Lower leg skin (tissue), 4 donors: ENCODE data around the gene RNF43. TPM values are rescaled to one million over a fixed set of nuclear protein-coding genes. Genes with fewer than 3 reads are reported as not detected.
"Not testable (repeated sequence)": the region's sequence is repeated elsewhere in the genome, so short reads cannot be mapped to it uniquely, and the experiment has no call there.

Experiments used
- DNase-seq, 2 donors: peaks; one replicate each; pipeline ENCODE4 v3.0.0-alpha.2; 2019; ENCODE audit warnings: low spot score in 2 of 2
- H3K4me3 ChIP-seq: fragments of 200-600 bp; sonication (generic); 2 replicates; pipeline ENCODE4 v1.5.1; 2017; ENCODE audit warnings: mild to moderate bottlenecking, low read depth; ENCODE audit not compliant: poor library complexity, severe bottlenecking
- CTCF ChIP-seq, 3 donors: fragments of 450-650 bp; IDR thresholded peaks; one replicate each; pipeline ENCODE4 v1.5.1; 2016; ENCODE audit warnings: antibody characterized with exemption in 3 of 3, mild to moderate bottlenecking in 3 of 3, moderate library complexity in 2 of 3
- POLR2A ChIP-seq, 2 donors: fragments of 450-650 bp; IDR thresholded peaks; one replicate each; pipeline ENCODE4 v1.6.1; 2016 to 2017; ENCODE audit warnings: antibody characterized with exemption in 2 of 2, mild to moderate bottlenecking in 1 of 2, moderate library complexity in 1 of 2
- WGBS, 2 donors: methylation state at CpG; one replicate each; pipeline ENCODE4 v1.1.5; 2018; 5-methylcytosine and 5-hydroxymethylcytosine counted together
- intact Hi-C: fragments of 100-400 bp; cut with DNase I; formaldehyde crosslinking; loops from one replicate; pipeline ENCODE4 v1.15.0; 2023; ENCODE audit warnings: low total_unique reads
- total RNA-seq, 4 donors: library from RNA; depleted of rRNA; stranded (reverse); fragments of >200 nt; gene quantifications; one replicate each; pipeline ENCODE4 v1.1.0, GENCODE V29; 2016

RNF43 gene
- total RNA-seq, 4 donors from 2014 or later: 11.0 to 20.0 (median 18.4) TPM

- H3K4me3 ChIP-seq: no peak overlapping the region
- intact Hi-C loops: no loop called here
- WGBS, 2 donors: 35 to 44% methylated on average over 3 of the region's 3 CpGs
- no peak for TF ChIP-seq CTCF (IDR thresholded peaks at IDR 0.05)
- no peak for TF ChIP-seq POLR2A (IDR thresholded peaks at IDR 0.05)
- DNase-seq: no peak
Observed at GRCh38 chr17:58398574-58399266, 18.6 kb downstream of the RNF43 start.

DNA sequence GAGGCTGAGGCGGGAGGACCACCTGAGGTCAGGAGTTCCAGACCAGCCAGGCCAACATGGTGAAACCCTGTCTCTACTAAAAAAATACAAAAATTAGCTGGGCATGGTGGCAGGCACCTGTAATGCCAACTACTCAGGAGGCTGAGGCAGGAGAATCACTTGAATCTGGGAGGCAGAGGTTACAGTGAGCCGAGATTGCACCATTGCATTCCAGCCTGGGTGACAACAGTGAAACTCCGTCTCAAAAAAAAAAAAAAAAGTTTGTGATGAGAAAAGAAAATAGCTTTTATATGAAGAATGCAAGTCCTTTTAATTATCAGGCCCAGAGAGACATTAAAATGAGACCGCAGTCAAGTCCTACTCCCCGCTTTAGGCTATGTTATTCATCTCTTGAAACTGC lies 19.9 kb downstream of the RNF43 start:
- intact Hi-C loops, H3K4me3 ChIP-seq, DNase-seq: not testable (repeated sequence)
- 77 to 78% methylated on average over 5 of the region's 5 CpGs for WGBS, 2 donors

DNA sequence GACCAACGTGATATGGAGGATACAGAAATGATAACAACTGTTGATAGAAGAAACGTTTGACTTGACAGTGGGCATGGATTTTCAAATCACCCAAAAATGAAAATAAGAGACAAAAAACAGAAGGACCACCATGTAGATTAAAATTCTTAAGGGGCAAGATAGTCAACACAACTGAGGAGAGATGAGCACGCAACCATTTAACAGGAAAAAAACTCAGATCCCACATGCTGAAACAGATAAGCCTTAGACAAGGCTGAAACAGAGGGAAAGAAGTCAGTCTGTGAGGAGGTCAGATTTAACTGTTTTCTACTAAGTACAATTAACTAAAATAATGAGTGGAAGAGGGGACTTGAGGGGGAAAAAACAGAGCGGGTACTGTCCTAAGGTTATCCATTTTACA lies 21.2 kb downstream of the RNF43 start:
- 81 to 84% methylated on average over 4 of the region's 4 CpGs for WGBS, 2 donors
- intact Hi-C loops: no loop called here
- H3K4me3 ChIP-seq: no peak overlapping the region
- DNase-seq: no peak
- TF ChIP-seq POLR2A (IDR thresholded peaks at IDR 0.05): no peak
- no peak for TF ChIP-seq CTCF (IDR thresholded peaks at IDR 0.05)

- no peak overlapping the region for H3K4me3 ChIP-seq
- intact Hi-C loops: no loop called here
- DNase-seq: no peak
- TF ChIP-seq POLR2A (IDR thresholded peaks at IDR 0.05) (no peak), CTCF (IDR thresholded peaks at IDR 0.05) (no peak)
- 78 to 89% methylated on average over 3 of the region's 3 CpGs for WGBS, 2 donors
Observed at GRCh38 chr17:58394534-58395223, 22.7 kb downstream of the RNF43 start.

DNA sequence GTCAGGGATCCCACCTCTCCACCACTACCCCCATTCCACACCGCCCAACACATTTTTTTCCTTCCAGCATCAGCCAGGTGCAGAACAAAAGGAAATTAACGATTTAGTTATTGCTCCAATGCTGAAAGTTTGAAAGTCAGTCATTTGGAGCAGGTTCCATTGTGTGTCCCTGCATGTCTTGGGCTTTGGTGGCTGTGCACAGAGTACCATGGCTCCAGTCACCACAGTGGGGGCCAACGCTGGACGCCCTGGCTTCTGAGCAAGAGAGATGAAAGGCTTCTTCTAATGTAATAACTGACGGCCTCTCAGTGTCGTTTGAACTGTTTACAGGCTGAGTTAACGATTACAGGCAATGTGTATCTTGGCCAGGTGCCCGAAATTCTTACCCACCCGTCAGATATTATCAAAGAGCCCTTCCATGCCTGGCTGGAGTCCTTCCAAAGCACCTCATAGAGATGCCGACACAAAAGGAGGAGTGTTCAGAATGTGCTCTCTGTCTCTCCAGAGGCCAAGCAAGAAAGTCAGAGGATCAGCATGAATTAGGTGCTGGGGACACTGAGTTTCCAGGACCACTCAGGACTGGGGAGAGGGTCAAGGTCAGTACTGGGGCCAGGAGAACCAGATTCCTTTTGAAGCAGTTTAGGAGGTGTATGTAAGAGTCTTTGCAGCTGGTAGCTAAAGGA lies 25.9 kb downstream of the RNF43 start:
- no peak for DNase-seq
- intact Hi-C loops: no loop called here
- TF ChIP-seq POLR2A (IDR thresholded peaks at IDR 0.05): no peak
- no peak for TF ChIP-seq CTCF (IDR thresholded peaks at IDR 0.05)
- WGBS, 2 donors: 32 to 33% methylated on average over 10 of the region's 10 CpGs
- H3K4me3 ChIP-seq: no peak overlapping the region

- intact Hi-C loops: no loop called here
- TF ChIP-seq POLR2A (IDR thresholded peaks at IDR 0.05) (no peak), CTCF (IDR thresholded peaks at IDR 0.05) (no peak)
- H3K4me3 ChIP-seq: no peak overlapping the region
- DNase-seq: no peak
- WGBS, 2 donors: 77 to 83% methylated on average over 2 of the region's 2 CpGs
Observed at GRCh38 chr17:58390884-58391283, 26.4 kb downstream of the RNF43 start.
